HL-60 (cell line): Measurements from ENCODE around the gene DNAH2.
A peak's percentile ranks its signal among the peaks of the same experiment; 100 is the strongest.

Experiments
- DNase-seq, 2 experiments: peaks; one replicate each; pipeline ENCODE4 v3.0.0-alpha.2; 2010 to 2020; ENCODE audit warnings: low read depth in 1 of 2, low spot score in 1 of 2
- H3K27ac ChIP-seq: fragments of 250-450 bp; sonication (Bioruptor Pico); replicated peaks from 2 replicates; pipeline ENCODE4 v1.5.1; 2020; ENCODE audit warnings: mild to moderate bottlenecking, moderate library complexity
- H3K27me3 ChIP-seq: fragments of 250-450 bp; sonication (Bioruptor Pico); 2 replicates; pipeline ENCODE4 v1.5.1; 2021; ENCODE audit warnings: mild to moderate bottlenecking, moderate library complexity; ENCODE audit not compliant: insufficient read depth, poor library complexity, severe bottlenecking
- H3K4me3 ChIP-seq: replicated peaks from 2 replicates; pipeline ENCODE4 v1.5.1; 2011; ENCODE audit warnings: mild to moderate bottlenecking, control low read depth, low read length; ENCODE audit not compliant: insufficient read depth
- GABPA ChIP-seq: IDR thresholded peaks from 2 replicates; pipeline ENCODE4 v1.6.1; 2012; ENCODE audit warnings: low read depth
- POLR2AphosphoS5 ChIP-seq: IDR thresholded peaks from 2 replicates; pipeline ENCODE4 v1.6.1; 2012; ENCODE audit warnings: low read depth
- SPI1 ChIP-seq: IDR thresholded peaks from 2 replicates; pipeline ENCODE4 v1.6.1; 2012; ENCODE audit warnings: low read depth, mild to moderate bottlenecking, borderline replicate concordance
- TF ChIP-seq, protein P1 (sequence below): IDR thresholded peaks from 2 replicates; pipeline ENCODE4 v1.6.1; 2012; ENCODE audit warnings: low read depth; ENCODE audit not compliant: insufficient replicate concordance
- TF ChIP-seq, protein P2 (sequence below): IDR thresholded peaks from one replicate; pipeline ENCODE4 v1.5.1; 2011; ENCODE audit warnings: low read length, control low read depth, inconsistent platforms; ENCODE audit not compliant: insufficient read depth

DNAH2 gene

DNA sequence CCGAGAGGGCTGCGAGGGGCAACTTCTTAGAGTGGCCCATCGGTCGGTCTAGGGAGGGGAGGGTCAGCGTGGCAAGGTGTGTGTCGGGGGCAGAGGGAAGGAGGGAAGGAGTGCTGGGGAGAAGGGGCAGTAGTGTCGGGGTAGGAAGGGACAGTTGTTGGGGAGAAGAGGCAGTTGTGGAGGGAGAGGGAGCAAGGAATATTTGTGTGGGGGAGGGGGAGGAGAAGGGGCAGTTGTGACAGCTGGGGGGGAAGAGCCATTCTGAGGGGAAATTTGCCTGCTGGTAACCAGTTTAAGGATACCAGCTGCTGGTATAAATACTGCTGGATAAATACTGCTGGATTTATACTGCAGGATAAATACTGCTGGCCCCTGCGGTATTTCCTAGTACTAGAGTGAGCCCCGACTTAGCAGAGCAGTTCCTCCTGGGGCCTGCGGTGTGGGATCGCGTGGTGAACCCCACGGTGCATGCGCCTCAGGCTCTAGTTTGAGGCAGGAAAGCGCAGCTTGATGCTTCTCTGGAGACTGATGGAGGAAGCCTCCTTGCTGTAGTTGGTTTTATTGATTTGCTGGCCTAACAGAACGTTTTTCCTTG, 309 bp downstream of the DNAH2 start:
- H3K4me3 ChIP-seq, result peak overlapping the region; percentile 15; the same call in 1 of the 2 replicates
- peak in 1 of 2 experiments; percentile 60 for DNase-seq
- peak; percentile 27; the same call in 1 of the 2 replicates for TF ChIP-seq SPI1
- no peak for TF ChIP-seq POLR2AphosphoS5
- no peaks in the 10 kb centered on the region for H3K27me3 ChIP-seq
- no peak overlapping the region for H3K27ac ChIP-seq

DNA sequence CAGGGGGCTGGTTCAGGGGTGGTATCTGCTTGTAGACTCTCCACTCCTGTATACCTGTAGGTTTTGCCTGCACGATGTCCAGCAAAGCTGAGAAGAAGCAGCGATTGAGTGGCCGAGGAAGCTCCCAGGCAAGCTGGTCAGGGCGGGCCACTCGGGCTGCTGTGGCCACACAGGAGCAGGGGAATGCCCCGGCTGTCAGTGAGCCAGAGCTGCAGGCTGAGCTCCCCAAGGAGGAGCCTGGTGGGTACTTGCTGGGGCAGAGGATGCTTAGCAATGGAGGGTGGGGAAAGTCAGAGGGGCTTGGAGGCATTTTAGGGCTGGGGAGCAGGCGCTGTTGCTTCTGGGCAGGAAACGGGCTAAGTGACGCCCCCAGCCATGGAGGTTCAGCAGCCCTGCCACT, 2.1 kb downstream of the DNAH2 start:
- no peaks in the 10 kb centered on the region for H3K27me3 ChIP-seq
- DNase-seq, result no peak
- TF ChIP-seq, protein P1, sequence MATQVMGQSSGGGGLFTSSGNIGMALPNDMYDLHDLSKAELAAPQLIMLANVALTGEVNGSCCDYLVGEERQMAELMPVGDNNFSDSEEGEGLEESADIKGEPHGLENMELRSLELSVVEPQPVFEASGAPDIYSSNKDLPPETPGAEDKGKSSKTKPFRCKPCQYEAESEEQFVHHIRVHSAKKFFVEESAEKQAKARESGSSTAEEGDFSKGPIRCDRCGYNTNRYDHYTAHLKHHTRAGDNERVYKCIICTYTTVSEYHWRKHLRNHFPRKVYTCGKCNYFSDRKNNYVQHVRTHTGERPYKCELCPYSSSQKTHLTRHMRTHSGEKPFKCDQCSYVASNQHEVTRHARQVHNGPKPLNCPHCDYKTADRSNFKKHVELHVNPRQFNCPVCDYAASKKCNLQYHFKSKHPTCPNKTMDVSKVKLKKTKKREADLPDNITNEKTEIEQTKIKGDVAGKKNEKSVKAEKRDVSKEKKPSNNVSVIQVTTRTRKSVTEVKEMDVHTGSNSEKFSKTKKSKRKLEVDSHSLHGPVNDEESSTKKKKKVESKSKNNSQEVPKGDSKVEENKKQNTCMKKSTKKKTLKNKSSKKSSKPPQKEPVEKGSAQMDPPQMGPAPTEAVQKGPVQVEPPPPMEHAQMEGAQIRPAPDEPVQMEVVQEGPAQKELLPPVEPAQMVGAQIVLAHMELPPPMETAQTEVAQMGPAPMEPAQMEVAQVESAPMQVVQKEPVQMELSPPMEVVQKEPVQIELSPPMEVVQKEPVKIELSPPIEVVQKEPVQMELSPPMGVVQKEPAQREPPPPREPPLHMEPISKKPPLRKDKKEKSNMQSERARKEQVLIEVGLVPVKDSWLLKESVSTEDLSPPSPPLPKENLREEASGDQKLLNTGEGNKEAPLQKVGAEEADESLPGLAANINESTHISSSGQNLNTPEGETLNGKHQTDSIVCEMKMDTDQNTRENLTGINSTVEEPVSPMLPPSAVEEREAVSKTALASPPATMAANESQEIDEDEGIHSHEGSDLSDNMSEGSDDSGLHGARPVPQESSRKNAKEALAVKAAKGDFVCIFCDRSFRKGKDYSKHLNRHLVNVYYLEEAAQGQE, result no peak
- H3K27ac ChIP-seq, result no peak overlapping the region
- H3K4me3 ChIP-seq, result no peak overlapping the region

DNA sequence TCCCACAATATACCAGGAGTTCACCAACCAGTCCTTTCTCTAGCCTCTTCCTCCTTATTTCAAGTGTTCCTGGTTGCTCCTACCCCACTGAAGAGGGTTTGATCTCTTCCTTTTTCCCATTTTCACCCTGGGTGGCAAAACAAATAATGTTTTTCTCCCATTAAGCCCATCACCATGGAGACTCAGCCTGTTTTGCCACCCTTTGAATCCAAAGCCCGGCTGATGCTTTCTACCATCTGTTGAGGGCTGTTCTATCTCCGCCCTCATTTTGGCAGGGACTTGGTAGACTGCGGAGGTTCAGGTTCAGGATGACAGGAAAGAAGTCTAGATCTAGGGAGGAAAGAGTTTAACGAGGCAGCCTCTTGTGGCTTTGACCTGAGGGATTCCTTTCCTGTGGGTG, 2.6 kb downstream of the DNAH2 start:
- H3K27me3 ChIP-seq, result no peaks in the 10 kb centered on the region
- DNase-seq, result no peak
- TF ChIP-seq, protein P2, sequence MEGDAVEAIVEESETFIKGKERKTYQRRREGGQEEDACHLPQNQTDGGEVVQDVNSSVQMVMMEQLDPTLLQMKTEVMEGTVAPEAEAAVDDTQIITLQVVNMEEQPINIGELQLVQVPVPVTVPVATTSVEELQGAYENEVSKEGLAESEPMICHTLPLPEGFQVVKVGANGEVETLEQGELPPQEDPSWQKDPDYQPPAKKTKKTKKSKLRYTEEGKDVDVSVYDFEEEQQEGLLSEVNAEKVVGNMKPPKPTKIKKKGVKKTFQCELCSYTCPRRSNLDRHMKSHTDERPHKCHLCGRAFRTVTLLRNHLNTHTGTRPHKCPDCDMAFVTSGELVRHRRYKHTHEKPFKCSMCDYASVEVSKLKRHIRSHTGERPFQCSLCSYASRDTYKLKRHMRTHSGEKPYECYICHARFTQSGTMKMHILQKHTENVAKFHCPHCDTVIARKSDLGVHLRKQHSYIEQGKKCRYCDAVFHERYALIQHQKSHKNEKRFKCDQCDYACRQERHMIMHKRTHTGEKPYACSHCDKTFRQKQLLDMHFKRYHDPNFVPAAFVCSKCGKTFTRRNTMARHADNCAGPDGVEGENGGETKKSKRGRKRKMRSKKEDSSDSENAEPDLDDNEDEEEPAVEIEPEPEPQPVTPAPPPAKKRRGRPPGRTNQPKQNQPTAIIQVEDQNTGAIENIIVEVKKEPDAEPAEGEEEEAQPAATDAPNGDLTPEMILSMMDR, result no peak
- no peak for TF ChIP-seq SPI1
- TF ChIP-seq POLR2AphosphoS5, result no peak
- TF ChIP-seq, protein P1, result no peak
- no peak for TF ChIP-seq GABPA
- no peak overlapping the region for H3K27ac ChIP-seq
- no peak overlapping the region for H3K4me3 ChIP-seq

DNA sequence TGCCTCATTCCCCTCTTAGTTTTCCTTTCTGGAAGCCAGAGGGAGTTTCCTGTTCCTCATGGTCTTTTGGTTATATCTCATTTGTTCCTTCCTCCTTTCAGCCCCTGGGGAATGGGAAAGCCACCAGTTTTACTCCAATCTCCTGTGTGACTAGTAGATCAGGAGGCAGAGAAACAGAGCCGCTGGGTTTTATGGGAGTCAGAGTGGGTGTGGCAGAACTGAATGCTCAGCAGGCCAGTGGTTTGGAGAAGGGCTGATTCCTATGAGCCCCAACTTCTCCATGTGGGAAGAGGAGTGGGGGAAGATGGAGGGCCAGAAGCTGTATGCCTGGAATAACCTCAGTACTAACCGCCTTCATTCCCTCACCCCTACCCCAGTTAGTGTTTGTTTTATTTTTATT, 4.1 kb downstream of the DNAH2 start:
- Histone ChIP-seq H3K27me3 (no peaks in the 10 kb centered on the region), H3K4me3 (no peak overlapping the region), H3K27ac (no peak overlapping the region)
- TF ChIP-seq POLR2AphosphoS5 (no peak), SPI1 (no peak)
- TF ChIP-seq, protein P1, result no peak
- TF ChIP-seq, protein P2, result no peak
- DNase-seq, result no peak
